ENCODE measurements around the gene TMEM165.

TMEM165 gene

GRCh38 chr4:55407764-55408163, 12.0 kb downstream of the TMEM165 start:
- no peak for DNase-seq

GRCh38 chr4:55409468-55410171, 13.9 kb downstream of the TMEM165 start:
- DNase-seq, result no peak

- DNase-seq, result no peak
Observed at GRCh38 chr4:55410431-55410830, 14.7 kb downstream of the TMEM165 start.

GRCh38 chr4:55411621-55412020, 15.9 kb downstream of the TMEM165 start:
- no peak for DNase-seq

GRCh38 chr4:55416176-55416575, 20.4 kb downstream of the TMEM165 start:
- DNase-seq, result no peak

GRCh38 chr4:55424791-55425190, 29.0 kb downstream of the TMEM165 start:
- no peak for DNase-seq

- no peak for DNase-seq
Observed at GRCh38 chr4:55431710-55432336, 36.1 kb downstream of the TMEM165 start.

GRCh38 chr4:55435141-55435841, 39.5 kb downstream of the TMEM165 start:
- no peak for DNase-seq

- no peak for DNase-seq
Observed at GRCh38 chr4:55437356-55437796, 41.6 kb downstream of the TMEM165 start.

GRCh38 chr4:55437823-55438222, 42.1 kb downstream of the TMEM165 start:
- no peak for DNase-seq

GRCh38 chr4:55438314-55438713, 42.6 kb downstream of the TMEM165 start:
- DNase-seq, result no peak

GRCh38 chr4:55439023-55439422, 43.3 kb downstream of the TMEM165 start:
- DNase-seq, result no peak

GRCh38 chr4:55440786-55441185, 45.0 kb downstream of the TMEM165 start:
- no peak for DNase-seq

GRCh38 chr4:55442541-55442940, 46.8 kb downstream of the TMEM165 start:
- no peak for DNase-seq

GRCh38 chr4:55444827-55445226, 49.1 kb downstream of the TMEM165 start:
- no peak for DNase-seq

- DNase-seq, result no peak
Observed at GRCh38 chr4:55445921-55446577, 50.3 kb downstream of the TMEM165 start.

GRCh38 chr4:55446578-55446922, 50.8 kb downstream of the TMEM165 start:
- DNase-seq, result no peak

- DNase-seq, result no peak
Observed at GRCh38 chr4:55447108-55447708, 51.5 kb downstream of the TMEM165 start.

GRCh38 chr4:55447831-55448230, 52.1 kb downstream of the TMEM165 start:
- no peak for DNase-seq

GRCh38 chr4:55450566-55450965, 54.8 kb downstream of the TMEM165 start:
- no peak for DNase-seq

GRCh38 chr4:55458164-55458563, 62.4 kb downstream of the TMEM165 start:
- DNase-seq, result no peak

- DNase-seq, result no peak
Observed at GRCh38 chr4:55458611-55459010, 62.9 kb downstream of the TMEM165 start.

- DNase-seq, result no peak
Observed at GRCh38 chr4:55466001-55466400, 70.2 kb downstream of the TMEM165 start.
